Subcutaneous abdominal adipose tissue (tissue), 5 donors: Measurements from ENCODE around the gene MYL3.

Experiments used
- H3K27ac ChIP-seq: one replicate; pipeline ENCODE4 v1.7.0; 2013; ENCODE audit warnings: low read depth, mild to moderate bottlenecking, inconsistent platforms, low read length, moderate library complexity
- H3K27me3 ChIP-seq, 5 donors: one replicate each; pipeline ENCODE4 v1.7.0; 2013; ENCODE audit warnings: low read length in 5 of 5, inconsistent platforms in 1 of 5; ENCODE audit not compliant: control insufficient read depth in 5 of 5, insufficient read depth in 4 of 5
- H3K36me3 ChIP-seq, 5 donors: one replicate each; pipeline ENCODE4 v1.7.0; 2013; ENCODE audit warnings: low read length in 5 of 5; ENCODE audit not compliant: control insufficient read depth in 5 of 5, insufficient read depth in 5 of 5
- H3K4me1 ChIP-seq, 5 donors: one replicate each; pipeline ENCODE4 v1.7.0; 2013; ENCODE audit warnings: low read length in 5 of 5, mild to moderate bottlenecking in 3 of 5, moderate library complexity in 1 of 5; ENCODE audit not compliant: control insufficient read depth in 5 of 5, insufficient read depth in 5 of 5
- H3K4me3 ChIP-seq, 5 donors: one replicate each; pipeline ENCODE4 v1.7.0; 2013; ENCODE audit warnings: low read length in 5 of 5, low read depth in 1 of 5
- H3K9ac ChIP-seq, 5 donors: one replicate each; pipeline ENCODE4 v1.7.0; 2013; ENCODE audit warnings: low read length in 5 of 5, mild to moderate bottlenecking in 4 of 5, moderate library complexity in 3 of 5
- H3K9me3 ChIP-seq, 5 donors: one replicate each; pipeline ENCODE4 v1.7.0; 2013; ENCODE audit warnings: low read length in 5 of 5; ENCODE audit not compliant: control insufficient read depth in 5 of 5
- donor health status: healthy.
- donor health status: healthy.
- donor health status: healthy.
- donor health status: healthy.
- donor health status: healthy.

Gene MYL3

DNA sequence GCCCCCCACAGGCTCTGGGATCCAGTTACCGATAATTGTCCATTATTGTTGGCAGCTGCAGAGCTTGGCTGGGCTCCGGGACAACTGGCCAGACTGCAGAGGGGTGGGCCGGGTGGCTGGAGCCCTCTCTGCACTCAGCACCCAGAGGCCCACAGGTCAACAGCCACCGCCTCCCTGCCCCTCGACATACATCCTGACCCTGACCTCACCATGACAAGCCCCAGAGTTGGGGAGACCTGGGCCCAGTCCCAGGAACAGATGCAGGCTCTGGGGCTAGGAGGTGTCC lies 36.7 kb upstream of the MYL3 start:
- Histone ChIP-seq H3K9ac (no peak overlapping the region), H3K9me3 (no peaks in the 10 kb centered on the region), H3K4me3 (no peak overlapping the region), H3K4me1 (peaks cover 2 to 14% (median 10%) of the 10 kb centered on the region in 5 donors), H3K27ac (no peak overlapping the region), H3K27me3 (peaks cover 0 to 11% (median 4%) of the 10 kb centered on the region in 5 donors), H3K36me3 (no peaks in the 10 kb centered on the region)

DNA sequence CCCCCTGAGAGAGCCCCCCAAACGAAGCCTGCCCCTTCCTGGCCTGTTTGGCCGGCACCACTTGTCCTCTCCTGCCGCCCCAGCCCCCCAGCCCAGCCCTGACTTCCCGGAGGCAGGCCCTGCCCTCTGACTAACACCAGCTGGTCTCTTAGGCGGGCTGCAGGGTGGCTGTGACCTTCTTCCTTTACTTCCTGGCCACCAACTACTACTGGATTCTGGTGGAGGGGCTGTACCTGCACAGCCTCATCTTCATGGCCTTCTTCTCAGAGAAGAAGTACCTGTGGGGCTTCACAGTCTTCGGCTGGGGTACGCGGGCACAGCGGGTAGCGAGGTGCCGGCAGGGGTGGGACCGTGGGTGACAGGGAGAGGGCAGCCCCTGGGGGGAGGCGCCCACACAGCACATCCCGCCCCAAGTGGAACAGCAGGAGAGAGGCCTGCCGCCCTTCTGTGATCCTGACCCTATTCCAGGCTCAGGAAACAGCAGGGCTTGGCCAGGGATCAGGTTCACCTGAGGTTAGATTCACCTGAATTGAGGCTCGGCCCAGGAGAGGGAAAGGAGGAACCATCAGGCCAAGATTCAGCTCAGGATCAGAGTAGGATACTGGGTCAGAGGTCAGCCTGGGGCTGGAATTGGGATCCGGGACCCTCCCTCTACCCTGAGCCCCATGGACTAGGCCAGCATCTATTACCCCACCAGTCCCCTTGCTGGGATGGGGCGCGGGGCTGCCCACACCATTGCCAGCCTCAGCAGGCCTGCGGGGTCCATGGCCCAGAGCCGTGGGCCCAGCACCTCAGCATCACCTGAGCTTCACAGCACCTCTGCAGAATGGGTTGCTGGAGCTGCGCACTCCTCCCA lies 36.1 kb upstream of the MYL3 start:
- Histone ChIP-seq H3K27ac (no peak overlapping the region), H3K36me3 (no peaks in the 10 kb centered on the region), H3K9me3 (no peaks in the 10 kb centered on the region), H3K4me1 (peaks cover 2 to 14% (median 10%) of the 10 kb centered on the region in 5 donors), H3K27me3 (peaks cover 0 to 11% (median 4%) of the 10 kb centered on the region in 5 donors), H3K4me3 (no peak overlapping the region), H3K9ac (no peak overlapping the region)

DNA sequence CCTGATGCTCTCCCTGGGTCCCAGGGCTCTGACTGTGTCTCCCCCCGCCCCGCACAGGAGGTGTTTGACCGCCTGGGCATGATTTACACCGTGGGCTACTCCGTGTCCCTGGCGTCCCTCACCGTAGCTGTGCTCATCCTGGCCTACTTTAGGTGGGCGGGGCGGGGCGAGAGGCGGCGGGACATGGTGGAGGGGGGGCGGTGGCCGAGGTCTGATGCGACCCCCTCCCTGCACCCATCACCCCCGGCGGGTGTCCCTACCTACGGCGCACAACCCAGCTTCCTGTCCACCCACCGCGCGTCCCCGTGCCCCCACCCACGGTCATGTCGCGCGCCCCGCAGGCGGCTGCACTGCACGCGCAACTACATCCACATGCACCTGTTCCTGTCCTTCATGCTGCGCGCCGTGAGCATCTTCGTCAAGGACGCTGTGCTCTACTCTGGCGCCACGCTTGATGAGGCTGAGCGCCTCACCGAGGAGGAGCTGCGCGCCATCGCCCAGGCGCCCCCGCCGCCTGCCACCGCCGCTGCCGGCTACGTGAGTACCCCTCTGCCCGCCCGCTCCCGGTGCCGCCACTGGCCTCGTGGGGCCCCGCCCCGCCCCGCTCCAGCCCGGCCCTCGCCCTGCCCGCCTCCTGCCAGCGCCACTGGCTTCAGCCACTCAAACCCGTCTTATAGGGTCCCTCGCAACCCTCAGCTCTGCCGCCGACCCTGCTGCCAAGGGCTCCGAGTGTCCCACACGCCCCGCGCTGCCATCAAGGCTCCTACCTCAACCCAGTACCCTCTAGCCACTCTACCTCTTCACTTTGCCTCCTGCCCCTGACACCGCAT lies 35.3 kb upstream of the MYL3 start:
- peaks cover 2 to 18% (median 12%) of the 10 kb centered on the region in 5 donors for H3K4me1 ChIP-seq
- no peak overlapping the region for H3K27ac ChIP-seq
- no peaks in the 10 kb centered on the region for H3K36me3 ChIP-seq
- peaks cover 0 to 11% (median 4%) of the 10 kb centered on the region in 5 donors for H3K27me3 ChIP-seq
- H3K9me3 ChIP-seq = no peaks in the 10 kb centered on the region
- no peak overlapping the region for H3K4me3 ChIP-seq
- H3K9ac ChIP-seq = no peak overlapping the region

DNA sequence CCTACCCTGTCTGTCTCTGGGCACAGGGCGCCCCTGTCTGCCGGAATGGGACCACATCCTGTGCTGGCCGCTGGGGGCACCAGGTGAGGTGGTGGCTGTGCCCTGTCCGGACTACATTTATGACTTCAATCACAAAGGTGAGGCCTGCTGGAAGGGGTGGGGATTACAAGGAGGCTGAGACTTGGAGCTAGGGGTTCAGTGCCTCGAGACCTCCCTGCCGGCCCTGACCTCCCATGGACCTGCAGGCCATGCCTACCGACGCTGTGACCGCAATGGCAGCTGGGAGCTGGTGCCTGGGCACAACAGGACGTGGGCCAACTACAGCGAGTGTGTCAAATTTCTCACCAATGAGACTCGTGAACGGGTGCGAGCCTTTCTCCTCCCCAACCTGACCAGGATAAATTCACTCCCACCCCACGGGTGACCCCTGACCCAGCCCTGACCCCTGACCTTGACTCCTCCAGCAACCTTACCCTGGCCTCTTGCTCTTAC lies 34.6 kb upstream of the MYL3 start:
- peaks cover 3 to 25% (median 18%) of the 10 kb centered on the region in 5 donors for H3K4me1 ChIP-seq
- H3K27ac ChIP-seq = no peak overlapping the region
- peaks cover 0 to 11% (median 4%) of the 10 kb centered on the region in 5 donors for H3K27me3 ChIP-seq
- no peak overlapping the region for H3K4me3 ChIP-seq
- no peak overlapping the region for H3K9ac ChIP-seq
- no peaks in the 10 kb centered on the region for H3K9me3 ChIP-seq
- H3K36me3 ChIP-seq = no peaks in the 10 kb centered on the region

DNA sequence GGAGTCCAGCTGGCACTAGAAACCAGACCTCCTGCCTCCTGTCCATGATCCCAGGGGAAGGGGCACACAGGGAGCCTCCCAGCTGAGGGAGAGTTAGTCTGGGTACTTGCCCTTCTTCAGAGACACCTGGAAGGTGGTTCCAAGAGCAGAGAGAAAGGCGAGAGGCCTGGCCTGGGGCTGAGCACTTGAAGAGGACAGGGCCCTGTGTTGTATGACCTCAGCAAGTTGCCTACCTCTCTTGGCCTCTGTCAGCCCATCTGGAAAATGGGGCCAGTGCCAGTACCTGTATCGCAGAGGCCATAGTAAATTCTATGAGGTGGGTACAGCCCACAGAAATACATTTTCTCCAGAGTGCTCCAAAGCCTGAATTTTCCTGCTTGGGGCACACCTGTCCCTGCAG lies 33.8 kb upstream of the MYL3 start:
- Histone ChIP-seq H3K36me3 (no peaks in the 10 kb centered on the region), H3K4me1 (peaks cover 4 to 33% (median 26%) of the 10 kb centered on the region in 5 donors), H3K9ac (no peak overlapping the region), H3K27me3 (peaks cover 0 to 11% (median 4%) of the 10 kb centered on the region in 5 donors), H3K27ac (no peak overlapping the region), H3K4me3 (no peak overlapping the region), H3K9me3 (no peaks in the 10 kb centered on the region)

DNA sequence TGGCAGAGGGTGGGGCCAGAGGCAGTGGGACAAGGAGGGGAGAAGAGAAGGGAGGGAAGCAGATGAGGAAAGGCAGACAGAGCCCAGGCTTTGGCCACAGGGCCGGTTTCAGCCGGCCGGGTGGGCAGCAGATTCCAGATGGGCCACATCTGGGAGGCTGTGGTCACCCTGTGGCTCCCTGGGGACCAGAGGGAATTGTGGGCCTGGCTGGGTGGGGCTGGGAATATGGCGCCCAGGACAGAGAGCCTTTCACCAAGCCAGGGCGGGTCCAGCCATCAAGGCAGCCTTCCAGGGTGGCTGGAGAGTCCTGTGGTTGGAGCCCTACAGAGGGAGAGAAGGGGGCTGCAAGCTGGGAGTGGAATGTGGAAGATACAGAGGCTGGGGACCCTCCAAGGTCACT lies 33.1 kb upstream of the MYL3 start:
- Histone ChIP-seq H3K4me1 (peaks cover 6 to 38% (median 30%) of the 10 kb centered on the region in 5 donors), H3K9me3 (no peaks in the 10 kb centered on the region), H3K36me3 (no peaks in the 10 kb centered on the region), H3K27ac (no peak overlapping the region), H3K27me3 (peaks cover 0 to 11% (median 4%) of the 10 kb centered on the region in 5 donors), H3K4me3 (no peak overlapping the region), H3K9ac (no peak overlapping the region)

DNA sequence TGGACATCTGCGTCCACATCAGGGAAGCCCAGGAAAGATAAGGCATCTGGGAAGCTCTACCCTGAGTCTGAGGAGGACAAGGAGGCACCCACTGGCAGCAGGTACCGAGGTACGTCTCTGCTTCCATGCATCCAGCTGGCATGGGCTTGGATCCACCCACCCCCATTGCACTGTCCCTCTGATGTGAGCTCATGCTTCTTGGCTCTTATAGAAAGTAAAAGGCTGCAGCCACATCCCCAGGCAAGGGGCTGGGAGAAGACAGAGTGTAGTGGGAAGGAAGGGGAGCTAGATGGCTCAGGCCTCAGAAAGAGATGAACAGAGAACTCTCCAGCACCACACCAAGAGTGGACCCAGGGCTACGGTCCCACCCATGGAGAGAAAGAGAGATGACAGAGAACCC lies 32.5 kb upstream of the MYL3 start:
- Histone ChIP-seq H3K27me3 (peaks cover 0 to 11% (median 4%) of the 10 kb centered on the region in 5 donors), H3K9ac (no peak overlapping the region)

DNA sequence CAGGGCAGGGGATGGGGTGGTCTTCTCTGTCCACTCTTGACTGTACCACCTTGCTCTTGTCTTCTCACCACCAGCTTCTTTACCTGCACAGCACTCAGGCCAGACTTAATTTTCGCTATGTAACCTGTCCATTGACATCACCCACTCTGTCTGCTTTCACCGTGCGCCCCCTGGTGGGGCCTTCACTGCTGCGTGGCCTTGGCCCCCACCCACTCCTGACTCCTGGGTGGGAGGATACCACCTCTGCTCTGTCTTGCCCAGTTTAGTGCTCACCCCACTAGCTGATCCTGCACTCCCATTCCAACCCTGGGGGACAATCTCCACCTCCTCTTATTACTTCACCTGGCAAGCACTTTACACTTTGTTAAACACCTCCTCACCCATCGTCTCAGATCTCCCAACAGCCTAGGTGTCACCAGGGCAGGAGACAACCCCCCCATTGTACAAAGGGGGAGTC lies 32.0 kb upstream of the MYL3 start:
- Histone ChIP-seq H3K27ac (no peak overlapping the region), H3K9ac (no peak overlapping the region), H3K9me3 (no peaks in the 10 kb centered on the region), H3K4me1 (peaks cover 6 to 37% (median 30%) of the 10 kb centered on the region in 5 donors), H3K27me3 (peaks cover 0 to 11% (median 4%) of the 10 kb centered on the region in 5 donors), H3K4me3 (no peak overlapping the region), H3K36me3 (no peaks in the 10 kb centered on the region)

More for the DNA sequence above, 32.5 kb upstream of the MYL3 start:
- H3K4me1 ChIP-seq = peaks cover 6 to 38% (median 30%) of the 10 kb centered on the region in 5 donors
- H3K27ac ChIP-seq = no peak overlapping the region
- H3K9me3 ChIP-seq = no peaks in the 10 kb centered on the region
- no peaks in the 10 kb centered on the region for H3K36me3 ChIP-seq
- no peak overlapping the region for H3K4me3 ChIP-seq

DNA sequence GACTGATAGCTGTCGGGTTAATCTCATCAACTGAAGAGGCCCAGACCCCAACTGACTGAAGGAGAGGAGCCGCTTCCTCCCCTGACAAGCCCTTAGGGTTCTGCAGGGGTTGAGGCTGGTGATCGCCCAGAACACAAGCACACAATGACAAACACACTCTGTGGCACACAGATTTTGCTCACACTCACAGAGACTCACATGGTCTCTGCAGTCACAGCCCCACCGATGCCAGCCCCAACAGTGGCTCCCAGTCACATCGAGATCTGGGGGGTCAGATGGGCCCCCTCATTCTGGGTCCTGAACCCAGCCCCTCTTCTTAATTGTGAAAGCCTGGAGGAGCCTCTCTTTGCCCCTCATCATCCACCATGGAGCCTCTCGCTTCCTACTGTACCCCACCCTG lies 31.0 kb upstream of the MYL3 start:
- Histone ChIP-seq H3K4me3 (no peak overlapping the region), H3K27ac (no peak overlapping the region), H3K9ac (no peak overlapping the region), H3K27me3 (peaks cover 0 to 9% (median 4%) of the 10 kb centered on the region in 5 donors), H3K4me1 (peaks cover 6 to 38% (median 33%) of the 10 kb centered on the region in 5 donors), H3K36me3 (no peaks in the 10 kb centered on the region), H3K9me3 (no peaks in the 10 kb centered on the region)

DNA sequence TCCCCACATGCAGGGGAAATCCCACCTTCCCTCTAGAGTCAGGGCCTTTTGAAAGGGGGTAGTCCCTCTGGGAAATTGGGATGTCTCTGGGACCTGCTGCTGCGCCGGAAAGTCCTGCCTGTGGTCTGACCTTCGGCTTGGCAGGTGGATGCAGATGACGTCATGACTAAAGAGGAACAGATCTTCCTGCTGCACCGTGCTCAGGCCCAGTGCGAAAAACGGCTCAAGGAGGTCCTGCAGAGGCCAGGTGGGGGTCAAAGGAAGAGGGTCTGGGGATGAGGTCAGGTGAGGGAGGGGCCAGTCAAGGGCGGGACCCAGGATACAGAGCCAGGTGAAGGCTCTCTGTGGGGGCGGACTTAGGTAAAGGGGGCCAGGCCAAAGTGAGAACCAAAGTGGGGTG lies 30.5 kb upstream of the MYL3 start:
- no peak overlapping the region for H3K9ac ChIP-seq
- no peaks in the 10 kb centered on the region for H3K9me3 ChIP-seq
- no peaks in the 10 kb centered on the region for H3K36me3 ChIP-seq
- peaks cover 6 to 43% (median 38%) of the 10 kb centered on the region in 5 donors for H3K4me1 ChIP-seq
- no peak overlapping the region for H3K27ac ChIP-seq
- no peak overlapping the region for H3K4me3 ChIP-seq
- H3K27me3 ChIP-seq = peaks cover 0 to 6% (median 3%) of the 10 kb centered on the region in 5 donors
